AG09309 (cell line): ENCODE measurements around the gene HSD17B4.

Experiments used
- DNase-seq: peaks from one replicate; pipeline ENCODE4 v3.0.0-alpha.2; 2010; ENCODE audit warnings: low read depth
- H3K4me3 ChIP-seq: 2 replicates; pipeline ENCODE4 v1.5.1; 2011; ENCODE audit warnings: mild to moderate bottlenecking, low read depth, low read length, moderate library complexity; ENCODE audit not compliant: control insufficient read depth
- CTCF ChIP-seq: IDR thresholded peaks from 2 replicates; pipeline ENCODE4 v1.5.1; 2011; ENCODE audit warnings: mild to moderate bottlenecking, low read depth, low read length, inconsistent platforms; ENCODE audit not compliant: insufficient read depth, control insufficient read depth; ENCODE audit errors: missing control alignments

Gene HSD17B4

GRCh38 chr5:119578937-119579336, 126.6 kb downstream of the HSD17B4 start:
- peak; percentile 11 for TF ChIP-seq CTCF
- no peak overlapping the region for H3K4me3 ChIP-seq
- no peak for DNase-seq

- no peak for TF ChIP-seq CTCF
- DNase-seq = no peak
- H3K4me3 ChIP-seq = no peak overlapping the region
Measured at GRCh38 chr5:119582987-119583386, 130.7 kb downstream of the HSD17B4 start.

- peak; percentile 1 for DNase-seq
- no peak for TF ChIP-seq CTCF
- no peak overlapping the region for H3K4me3 ChIP-seq
Measured at GRCh38 chr5:119583684-119584083, 131.4 kb downstream of the HSD17B4 start.
